Dermis microvascular lymphatic vessel endothelial cell (primary cell): ENCODE results near the gene EPDR1. TPM values are rescaled to one million over a fixed set of nuclear protein-coding genes. Genes with fewer than 3 reads are reported as not detected.

ENCODE experiments used
- DNase-seq, 2 donors: peaks; one replicate each; pipeline versions ENCODE4 v3.0.0 to v3.0.0-alpha.2; 2010; ENCODE audit warnings: low read depth in 2 of 2
- total RNA-seq: library from RNA; depleted of rRNA; stranded (reverse); fragments of >200 nt; gene quantifications from 2 replicates; pipeline ENCODE4 v1.2.1, GENCODE V29; 2014

The EPDR1 gene
- total RNA-seq: 1.6 and 3.7 TPM in 2 replicates

DNA sequence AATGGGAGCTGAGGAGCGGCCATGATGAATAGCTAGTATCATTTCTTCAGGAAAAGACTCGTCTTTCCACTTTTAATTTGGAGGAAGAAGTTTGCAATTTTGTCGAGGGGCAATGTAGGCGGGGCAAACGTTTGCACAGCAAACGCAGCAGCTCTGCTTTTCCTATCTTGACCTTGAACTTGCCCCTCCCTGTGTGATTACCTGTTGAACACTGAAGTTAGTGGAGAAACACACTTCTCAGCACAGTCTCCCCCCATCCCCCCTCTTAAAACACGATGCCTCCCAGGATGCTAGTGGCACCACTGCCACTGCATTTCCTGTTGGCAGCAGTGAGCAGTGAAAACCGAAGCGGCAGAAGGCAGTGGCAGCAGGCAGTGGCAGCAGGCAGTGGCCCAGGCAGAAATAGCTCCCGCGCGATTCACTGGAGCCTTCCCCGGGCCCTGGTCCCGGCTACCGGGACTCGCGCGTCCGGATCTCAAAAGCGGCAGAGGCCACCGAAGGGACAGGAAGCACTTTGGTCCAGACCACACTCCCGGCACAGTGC, at the start of gene EPDR1:
EPDR1 (plus strand) TSS at position 336 of the 544 bp plus-strand sequence. CDS start 300 bp downstream, outside the sequence.
- DNase-seq: no peak

DNA sequence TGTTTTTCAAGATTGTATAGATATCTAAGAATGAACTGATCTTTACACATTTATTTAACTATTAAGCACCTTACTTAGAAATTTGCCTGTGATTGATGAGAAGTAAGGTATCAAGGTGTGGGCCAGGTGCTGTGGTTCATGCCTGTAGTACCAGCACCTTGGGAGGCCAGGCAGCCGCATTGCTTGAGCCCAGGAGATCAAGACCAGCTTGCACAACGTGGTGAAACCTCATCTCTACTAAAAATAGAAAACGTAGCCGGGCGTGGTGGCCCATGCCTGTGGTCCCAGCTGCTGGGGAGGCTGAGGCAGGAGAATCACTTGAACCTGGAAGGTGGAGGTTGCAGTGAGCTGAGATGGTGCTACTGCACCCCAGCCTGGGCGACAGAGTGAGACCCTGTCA, 38.4 kb upstream of the EPDR1 start:
- DNase-seq: no peak

DNA sequence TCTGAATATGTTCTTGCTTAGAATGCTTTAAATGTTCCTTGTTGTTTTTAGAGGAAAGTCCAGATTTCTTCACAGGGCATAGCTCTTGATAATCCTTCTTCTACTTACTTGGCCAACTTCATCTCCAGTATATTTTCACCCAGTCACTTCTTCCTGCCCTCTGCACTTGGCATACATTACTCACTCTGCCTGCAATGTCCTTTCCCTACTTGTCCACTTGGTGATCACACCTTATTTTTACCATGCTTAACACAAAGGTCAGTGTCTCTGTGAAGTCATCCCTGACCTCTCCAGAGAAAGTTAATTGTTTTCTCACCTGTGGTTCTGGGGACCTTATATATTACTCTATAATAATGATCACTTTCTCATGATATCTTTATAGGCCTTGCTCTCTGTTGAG, 27.1 kb upstream of the EPDR1 start:
- no peak for DNase-seq

DNA sequence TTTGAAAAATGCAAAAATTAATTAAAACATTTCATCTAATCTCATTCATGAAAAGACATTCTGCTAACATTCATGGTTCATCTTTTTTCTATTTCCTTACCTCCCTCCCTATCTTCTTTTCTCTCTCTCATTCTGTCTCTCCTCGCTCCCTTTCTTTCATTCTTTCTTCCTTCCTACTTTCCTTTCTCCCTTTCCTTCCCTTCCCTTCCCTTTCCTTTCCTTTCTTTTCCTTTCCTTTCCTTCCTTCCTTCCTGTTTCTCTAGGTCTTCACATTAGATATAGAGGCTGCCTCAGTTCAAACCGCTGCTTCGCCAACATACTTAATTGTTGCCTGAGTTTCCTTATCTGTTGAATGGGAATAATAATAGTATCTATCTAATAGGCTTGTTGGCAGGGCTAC, 25.8 kb upstream of the EPDR1 start:
- no peak for DNase-seq

DNA sequence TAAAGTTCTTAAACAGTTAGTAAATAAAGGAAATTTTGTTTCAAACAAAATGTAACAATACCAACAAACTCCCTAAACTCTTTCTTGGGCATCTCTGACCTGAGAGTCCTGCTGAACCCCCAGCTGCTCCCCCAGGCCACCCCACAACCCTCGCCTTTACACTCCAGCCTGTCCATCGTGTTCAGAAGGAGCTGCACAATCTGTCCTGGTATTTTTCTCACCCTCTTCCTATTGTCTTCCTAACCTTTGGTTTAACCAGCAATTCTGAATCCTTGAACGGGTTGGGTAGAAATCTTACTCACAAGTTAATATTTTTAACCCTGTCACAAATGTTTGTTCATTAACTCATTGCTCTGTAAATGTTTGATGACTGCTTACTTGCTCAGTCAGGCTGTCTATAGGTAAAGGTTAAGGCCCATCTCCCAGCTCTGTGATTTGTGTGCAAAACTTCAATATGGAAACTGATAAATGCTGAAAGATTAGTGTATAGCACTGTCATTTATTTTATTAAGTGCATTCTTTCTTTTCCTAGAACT, 20.7 kb upstream of the EPDR1 start:
- no peak for DNase-seq

DNA sequence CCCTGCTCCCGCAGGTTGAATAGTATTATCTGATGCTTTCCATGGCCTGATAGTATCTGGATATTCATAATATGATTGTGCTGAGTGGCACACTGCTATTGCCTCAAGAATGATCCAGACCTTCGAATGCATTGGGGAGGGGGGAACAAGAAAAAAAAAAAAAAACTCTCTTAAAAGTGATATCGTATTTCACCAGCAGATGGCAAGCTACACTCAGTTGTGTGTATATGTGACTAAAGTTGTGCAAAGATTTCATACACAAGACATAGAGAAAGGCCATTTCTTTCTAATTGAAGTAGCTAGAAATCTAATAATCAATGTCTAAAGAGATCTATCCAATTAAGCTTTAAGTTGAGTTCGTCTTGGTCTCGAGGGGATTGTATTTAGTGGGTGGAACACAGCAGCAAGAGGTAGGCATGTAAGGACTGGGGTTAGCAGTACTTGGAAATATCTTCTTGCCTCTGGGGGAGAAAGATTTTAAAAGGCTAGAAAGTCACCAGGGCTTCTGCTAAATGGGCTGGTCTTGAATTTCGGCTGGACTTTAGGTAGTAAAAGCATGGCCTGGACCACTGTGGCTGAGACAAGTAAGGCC, 19.1 kb upstream of the EPDR1 start:
- peak; percentile 17 to 40 for DNase-seq

DNA sequence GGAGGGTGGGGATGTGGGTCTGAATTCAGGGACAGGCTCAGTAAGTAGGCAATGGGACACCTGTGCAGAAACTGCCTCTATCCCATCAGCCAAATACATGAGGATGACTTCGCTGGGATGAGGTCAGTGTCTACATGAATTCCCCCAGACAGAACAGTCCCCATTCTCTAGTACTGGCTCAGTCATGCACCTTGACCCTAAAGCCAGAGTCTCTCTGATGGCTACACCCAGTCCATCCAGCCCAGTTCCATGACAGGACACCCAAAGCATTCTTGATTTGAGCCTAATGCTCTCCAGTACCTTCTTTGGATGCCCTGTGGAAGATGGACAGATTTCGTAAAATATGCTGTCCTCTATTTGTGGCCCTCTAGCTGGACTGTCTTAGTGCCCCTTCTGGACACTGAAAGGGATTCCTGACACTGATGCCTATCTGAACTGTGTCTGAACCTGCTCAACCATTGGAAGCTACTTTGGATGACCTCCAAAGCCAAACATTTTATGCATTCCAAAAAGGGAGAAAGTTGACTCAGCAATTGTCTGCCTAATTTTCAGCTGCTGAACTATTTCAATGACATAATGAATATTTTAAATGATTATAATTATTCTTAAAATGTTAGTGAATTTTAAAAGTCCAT, 18.4 kb upstream of the EPDR1 start:
- peak in 1 of 2 donors; percentile 17 for DNase-seq

DNA sequence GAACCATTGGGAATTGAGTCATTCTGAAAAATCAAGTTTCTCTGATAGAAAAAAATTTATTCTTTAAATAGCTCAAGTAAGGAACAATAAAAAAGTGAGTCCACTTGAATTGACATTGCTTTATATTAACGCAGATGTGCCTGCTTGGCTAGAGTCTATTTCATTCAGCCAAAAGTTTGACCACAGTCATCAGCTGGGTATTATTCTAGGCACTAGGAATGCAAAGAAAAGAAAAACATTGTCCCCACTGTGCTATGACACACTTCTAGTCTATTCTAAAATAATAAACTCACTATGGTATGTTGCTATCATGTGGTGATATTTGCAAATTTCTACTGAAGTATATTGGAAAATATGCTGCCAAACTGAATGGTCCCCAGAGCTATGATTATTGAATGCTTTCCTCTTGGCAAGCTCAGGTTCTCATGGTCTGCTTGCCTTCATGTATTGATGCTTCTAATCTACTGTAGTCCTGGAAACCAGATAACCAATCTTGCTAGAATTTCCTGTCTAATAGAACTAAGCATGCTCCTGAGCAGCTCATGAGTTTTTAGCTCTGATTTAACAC, 12.1 kb upstream of the EPDR1 start:
- DNase-seq: no peak

DNA sequence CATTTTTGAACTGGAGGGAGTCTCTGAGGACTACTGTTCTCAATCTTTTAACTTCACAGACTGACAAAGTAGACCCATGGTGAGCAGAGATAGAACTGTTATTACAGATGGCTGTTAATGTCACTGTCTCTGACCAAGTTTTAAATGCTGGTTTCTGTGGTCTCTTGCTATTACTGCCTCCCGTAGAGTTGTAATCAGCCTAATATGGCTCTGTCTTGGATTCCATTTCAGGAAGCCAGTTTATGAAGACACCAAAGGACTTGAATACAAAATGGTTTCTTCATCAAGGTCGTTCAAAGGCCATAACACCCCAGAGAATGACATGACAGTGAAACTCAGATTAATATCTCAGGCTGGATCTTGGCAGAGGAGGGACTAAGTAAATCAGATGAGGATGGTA, 7.7 kb upstream of the EPDR1 start:
- no peak for DNase-seq

DNA sequence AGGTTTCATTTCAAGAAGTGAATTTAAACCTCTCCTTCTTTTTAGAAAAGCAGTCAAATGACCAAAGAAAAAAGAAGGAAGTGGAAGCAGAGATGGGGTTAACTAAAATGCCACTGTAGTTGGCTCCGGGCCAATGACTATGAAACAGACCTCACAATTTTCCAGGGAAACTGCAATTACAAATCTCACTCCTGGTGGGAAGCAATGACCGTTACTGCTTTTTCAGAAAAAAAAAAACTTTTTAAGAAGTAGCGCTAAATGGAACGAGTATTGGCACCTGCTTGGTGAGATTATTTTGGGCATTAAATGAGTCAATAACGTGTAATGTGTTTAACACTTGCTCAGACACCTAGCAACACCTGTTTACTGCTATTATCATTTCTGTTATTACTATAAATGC, 5.0 kb upstream of the EPDR1 start:
- DNase-seq: no peak

DNA sequence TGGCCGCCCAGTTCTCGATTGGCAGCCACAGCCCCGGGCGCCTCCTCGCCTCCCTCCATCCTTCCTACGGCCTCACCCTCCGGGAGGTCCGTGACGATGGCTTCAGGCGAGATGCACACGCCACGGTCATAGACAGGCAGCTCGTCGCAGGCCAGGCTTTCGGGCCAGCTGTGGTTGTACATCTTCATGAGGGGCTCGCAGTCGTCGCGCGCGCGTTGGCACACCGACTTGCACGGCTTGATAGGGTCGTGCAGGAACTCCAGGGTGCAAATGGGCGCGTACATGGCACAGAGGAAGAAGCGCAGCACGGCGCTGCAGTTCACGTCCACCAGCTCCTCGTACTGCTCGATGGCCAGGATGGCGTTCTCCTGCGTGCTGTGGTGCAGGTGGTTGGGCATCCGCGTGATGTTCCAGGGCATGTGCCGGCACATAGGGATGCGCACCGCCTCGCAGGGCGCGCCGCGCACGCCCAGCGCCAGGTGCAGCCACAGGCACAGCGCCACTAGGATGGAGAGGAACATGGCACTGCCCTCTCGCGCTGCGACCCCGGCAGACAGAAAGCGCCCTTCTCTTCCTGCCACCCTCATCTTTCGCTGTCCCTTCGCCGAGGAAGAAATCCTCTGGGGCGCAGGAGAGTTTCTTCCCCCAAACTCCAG, 4.3 kb upstream of the EPDR1 start:
- DNase-seq: no peak

DNA sequence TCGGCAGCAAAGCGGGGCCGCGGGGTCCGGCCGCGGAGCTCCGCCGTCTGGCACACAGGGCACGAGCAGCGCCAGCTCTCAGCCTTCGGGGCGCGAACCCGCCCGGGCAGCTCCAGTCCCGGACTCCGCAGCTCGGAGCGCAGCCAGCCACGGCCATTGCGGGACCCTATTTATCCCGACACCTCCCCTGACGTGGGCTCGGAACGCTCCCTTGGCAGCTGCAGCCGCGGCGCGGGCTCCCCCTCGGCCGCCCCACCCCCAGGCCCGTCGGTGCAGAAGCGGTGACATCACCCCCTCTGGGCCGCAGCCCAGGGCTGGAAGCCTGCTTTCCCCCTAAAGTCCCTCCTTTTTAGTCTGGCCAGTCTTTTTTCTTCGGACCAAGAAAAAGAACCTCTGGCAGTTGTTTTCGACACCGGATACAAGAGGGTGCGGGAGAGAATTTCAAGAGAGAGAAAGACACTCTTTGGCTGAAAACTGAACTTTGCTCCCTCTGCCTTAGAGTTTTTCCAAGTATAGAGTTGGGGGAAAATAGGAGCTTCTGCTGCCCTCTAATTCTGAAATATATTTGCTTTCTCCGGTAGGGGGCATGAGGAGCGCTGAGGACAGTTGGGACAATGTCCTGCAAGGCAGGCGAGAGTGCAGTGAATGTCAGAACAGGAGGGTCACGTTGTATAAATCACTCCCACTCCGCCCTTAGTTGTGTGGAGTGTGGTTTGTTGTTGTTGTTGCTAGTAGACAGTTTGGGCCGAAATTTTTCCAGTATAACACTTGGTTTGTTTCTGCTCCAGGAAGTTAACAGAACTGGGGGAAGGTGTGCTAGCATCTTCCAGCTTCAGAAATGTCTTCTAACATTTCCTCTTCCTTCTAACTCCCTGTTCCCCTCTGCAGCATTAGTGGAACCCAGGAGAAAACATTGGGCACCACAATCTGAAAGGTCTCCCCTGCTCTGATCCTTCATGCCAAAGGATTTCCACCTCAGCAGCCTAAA, 3.5 kb upstream of the EPDR1 start, which contains the start of gene SFRP4:
SFRP4 (minus strand) TSS at position 145 of the 988 bp plus-strand sequence. CDS start 280 bp downstream, outside the sequence.
- peak; percentile 14 to 39 for DNase-seq

DNA sequence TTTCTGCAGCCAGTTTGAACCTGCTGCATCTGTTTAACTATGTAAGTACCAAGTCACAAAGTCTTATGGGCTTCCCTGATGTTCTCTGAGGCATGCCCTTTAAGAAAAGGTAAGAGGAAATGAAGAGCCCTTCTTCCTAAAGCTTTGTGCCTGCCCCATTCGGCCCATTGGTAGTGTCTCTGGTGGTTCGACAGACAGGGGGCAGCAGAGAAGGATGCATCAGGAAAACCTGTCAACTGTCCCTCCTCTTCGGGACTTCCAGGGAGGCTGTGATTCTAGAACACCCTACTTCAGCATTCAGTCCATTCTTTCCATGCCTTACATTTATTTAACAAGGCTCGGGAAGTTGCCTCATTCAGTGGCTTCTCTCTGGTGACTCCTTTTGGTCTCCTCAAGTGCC, 1.9 kb upstream of the EPDR1 start:
- no peak for DNase-seq

DNA sequence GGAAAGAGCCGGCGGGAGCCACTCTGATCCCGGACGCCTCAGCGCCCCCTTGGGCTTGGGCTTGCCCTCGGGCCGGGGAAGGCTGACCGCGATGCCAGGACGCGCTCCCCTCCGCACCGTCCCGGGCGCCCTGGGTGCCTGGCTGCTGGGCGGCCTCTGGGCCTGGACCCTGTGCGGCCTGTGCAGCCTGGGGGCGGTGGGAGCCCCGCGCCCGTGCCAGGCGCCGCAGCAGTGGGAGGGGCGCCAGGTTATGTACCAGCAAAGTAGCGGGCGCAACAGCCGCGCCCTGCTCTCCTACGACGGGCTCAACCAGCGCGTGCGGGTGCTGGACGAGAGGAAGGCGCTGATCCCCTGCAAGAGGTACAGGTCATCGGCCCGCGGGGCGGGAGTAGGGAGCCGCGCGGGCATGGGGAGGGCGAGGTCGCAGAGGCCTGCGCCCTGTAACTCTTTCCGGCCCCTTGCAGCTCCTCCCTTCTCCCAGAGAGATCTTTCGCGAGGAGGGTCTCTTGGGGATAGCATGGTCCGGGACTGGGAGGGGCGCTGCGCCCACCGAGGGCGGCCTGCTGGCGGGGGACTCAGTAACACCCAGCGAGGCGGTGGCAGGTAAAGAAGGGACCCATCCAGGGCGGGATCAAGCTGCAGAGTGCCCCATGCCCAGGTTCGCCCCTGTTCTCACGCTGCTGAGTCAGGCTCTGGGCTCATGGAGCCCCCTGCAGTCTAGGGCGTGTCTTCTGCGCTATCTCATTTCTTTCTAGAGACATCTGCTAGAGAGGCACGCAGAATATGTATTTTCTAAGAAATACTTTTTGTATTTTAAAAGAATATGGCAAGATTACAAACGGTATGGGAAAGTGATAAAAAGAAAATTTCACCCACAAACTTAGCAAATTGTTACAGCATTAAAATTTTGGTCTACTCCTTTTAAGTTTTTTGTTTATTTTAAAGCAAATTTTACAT, 687 bp downstream of the EPDR1 start:
- DNase-seq: no peak

DNA sequence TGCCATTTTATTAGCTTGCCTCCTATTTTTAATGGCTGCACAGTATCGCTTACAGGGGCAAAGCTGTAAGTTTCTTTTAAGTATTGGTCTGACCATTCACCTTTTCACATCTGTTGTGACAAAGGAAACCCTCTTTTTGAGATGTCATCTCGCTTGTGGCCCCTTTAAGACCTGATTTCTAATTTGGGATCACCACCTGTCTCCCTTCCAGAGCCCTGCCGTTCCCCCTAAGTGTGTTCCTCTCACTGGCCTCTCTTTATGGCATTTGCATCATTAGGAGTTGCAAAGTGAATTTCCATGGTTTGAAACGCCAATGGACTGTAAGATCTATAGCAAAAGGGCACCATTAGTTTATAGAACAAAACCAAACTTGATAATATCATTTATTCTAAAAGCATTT, 1.4 kb downstream of the EPDR1 start:
- no peak for DNase-seq

DNA sequence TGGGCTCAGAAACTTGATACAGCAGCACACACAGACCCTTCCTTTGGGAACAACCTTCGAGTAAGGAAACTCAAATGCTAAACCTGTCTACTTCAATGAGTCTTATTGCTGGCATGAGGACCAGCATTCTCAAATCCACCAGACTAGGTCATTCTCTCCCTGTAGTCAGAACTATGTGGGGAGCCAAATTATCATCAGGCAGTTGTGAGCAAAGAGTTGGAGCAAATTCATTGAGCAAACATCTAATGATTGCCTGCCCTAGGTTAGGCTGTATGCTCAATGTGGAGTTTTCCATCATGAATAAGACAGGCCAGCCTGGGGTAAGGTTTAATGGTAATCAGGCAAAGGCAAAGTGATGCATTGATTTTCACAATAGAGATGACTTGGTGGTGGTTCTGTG, 3.6 kb downstream of the EPDR1 start:
- DNase-seq: no peak

DNA sequence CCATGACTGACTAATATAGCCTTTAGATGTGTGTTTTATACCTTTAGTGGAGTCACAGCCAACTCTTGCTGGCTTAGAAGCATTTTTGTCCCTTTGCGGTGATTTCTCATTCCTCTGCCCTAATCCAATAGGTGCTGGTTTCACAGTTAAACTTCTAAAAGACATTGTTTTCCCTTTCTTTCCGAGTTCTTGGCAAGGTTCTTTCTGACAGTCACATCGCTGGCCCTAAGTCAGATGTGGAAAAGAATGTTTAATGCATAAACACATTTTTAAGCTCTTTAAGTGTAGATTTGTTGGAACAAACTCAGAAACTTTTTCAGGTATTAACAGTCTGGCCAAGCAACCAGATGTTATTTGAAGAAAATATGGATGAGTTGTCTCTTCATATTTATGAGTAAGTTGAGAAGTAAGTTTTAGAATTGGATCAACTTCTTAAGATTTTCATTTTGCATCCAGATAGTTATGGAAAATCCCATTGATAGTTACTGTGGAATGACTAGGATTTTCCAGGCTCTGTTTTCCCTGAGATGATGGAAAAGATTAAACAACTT, 4.1 kb downstream of the EPDR1 start:
- DNase-seq: no peak

DNA sequence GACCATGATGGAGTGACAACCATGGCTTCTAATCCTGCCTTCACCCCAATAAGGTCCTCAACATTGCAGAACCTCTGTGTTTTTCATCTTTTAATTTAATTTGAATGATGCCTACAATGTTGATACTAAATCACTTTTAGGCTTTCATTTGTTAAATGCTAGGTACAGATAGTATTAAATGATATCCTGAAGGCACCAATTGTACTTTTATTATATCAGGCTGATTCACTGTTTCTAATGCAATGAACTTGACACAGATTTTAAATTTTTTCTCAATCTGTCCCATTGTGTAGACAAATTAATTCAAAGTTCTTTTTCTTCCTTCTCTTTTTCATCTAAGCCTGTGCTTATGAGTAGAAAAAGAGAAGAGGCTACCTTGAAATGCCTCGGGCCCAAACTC, 5.2 kb downstream of the EPDR1 start:
- no peak for DNase-seq

DNA sequence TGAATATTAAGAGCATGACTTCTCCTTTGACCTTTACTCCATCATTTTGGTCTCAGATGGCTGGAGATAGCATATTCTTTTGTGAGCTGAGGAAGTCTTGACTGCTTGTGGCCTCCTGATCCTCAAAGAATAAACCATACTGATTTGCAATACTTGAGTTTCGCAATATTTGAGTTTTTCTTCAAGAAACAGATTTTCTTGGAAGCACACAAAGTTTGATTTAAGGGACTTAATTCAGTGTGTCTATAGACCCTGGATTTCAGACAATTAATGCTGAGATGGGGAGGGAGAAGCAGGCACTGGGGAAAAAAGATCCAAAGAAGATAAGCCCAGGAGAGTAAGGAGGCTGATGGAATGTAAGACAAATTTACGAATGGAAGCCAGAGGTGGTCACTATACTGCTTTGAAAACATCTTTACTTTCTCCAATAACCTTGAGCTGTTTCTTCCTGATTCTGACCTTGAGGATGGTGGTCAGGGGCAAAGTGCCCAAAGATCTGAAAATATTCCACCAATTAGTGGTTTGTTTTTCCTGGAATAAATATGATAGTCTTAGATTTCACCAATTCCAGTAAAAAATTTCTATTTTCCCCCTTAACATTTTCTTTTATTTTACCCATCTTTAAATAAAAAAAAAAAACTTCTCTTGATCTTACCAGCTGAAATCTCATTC, 7.5 kb downstream of the EPDR1 start:
- no peak for DNase-seq
